HepG2 (cell line): ENCODE measurements around the gene CCT7. TPM values are rescaled to one million over a fixed set of nuclear protein-coding genes. Genes with fewer than 3 reads are reported as not detected.
A peak's percentile ranks its signal among the peaks of the same experiment; 100 is the strongest.

Experiments
- ATAC-seq: fragments of 200-7000 bp; cut with Tn5 transposase; 3 replicates; pipeline ENCODE4 v1.9.1; 2020; ENCODE audit warnings: mild to moderate bottlenecking, moderate library complexity
- BruUV-seq: library from RNA; stranded (reverse); fragments of 400-500 nt; replicated peaks from 2 replicates; lab custom pipeline; 2021; lab: Mats Ljungman, UMichigan
- CTCF ChIA-PET: fragments of 300-600 bp; formaldehyde crosslinking; extraction: SDS; loops from one replicate; lab custom pipeline; 2021; ENCODE audit warnings: low total read pairs, inconsistent platforms, low intra/inter-chr PET ratio; lab: Yijun Ruan, JAX
- POLR2A ChIA-PET: fragments of 350-600 bp; sonication (Branson Sonifier 250); formaldehyde crosslinking; loops from one replicate; lab custom pipeline; 2020; ENCODE audit warnings: antibody characterized with exemption, inconsistent platforms; lab: Yijun Ruan, JAX
- DNase-seq: peaks from one replicate; pipeline ENCODE4 v3.0.0-alpha.2; 2015; ENCODE audit warnings: low spot score
- FAIRE-seq: peaks from 3 replicates; lab custom pipeline; 2011; peaks lifted over from hg19 to GRCh38; lab: Jason Lieb, UNC
- H2AFZ ChIP-seq: one replicate; pipeline ENCODE4 v1.6.1; 2011; ENCODE audit warnings: low read length, inconsistent platforms
- H3K27ac ChIP-seq: fragments of 300-600 bp; 3 replicates; pipeline ENCODE4 v1.8.0; 2011; ENCODE audit warnings: mixed run types, mild to moderate bottlenecking, mixed read lengths, low read length, inconsistent platforms; ENCODE audit not compliant: insufficient read depth; ENCODE audit errors: extremely low read length
- H3K27me3 ChIP-seq, 2 experiments: fragments of 200-600 bp in 1 of 2; 2 replicates in 1 of 2; 3 replicates in 1 of 2; pipeline versions ENCODE4 v1.6.0 to v1.8.0; 2011; ENCODE audit warnings: low read length in 2 of 2, mild to moderate bottlenecking in 2 of 2, moderate library complexity in 2 of 2, inconsistent platforms in 1 of 2; ENCODE audit not compliant: insufficient read depth in 2 of 2, control insufficient read depth in 1 of 2
- H3K36me3 ChIP-seq, 2 experiments: fragments of 200-600 bp in 1 of 2; replicated peaks in 1 of 2; 2 replicates in 1 of 2; 3 replicates in 1 of 2; pipeline versions ENCODE4 v1.5.1 to v1.8.0; 2011; ENCODE audit warnings: low read length in 2 of 2, inconsistent platforms in 1 of 2; ENCODE audit not compliant: insufficient read depth in 2 of 2, control insufficient read depth in 1 of 2
- H3K4me1 ChIP-seq: 2 replicates; pipeline ENCODE4 v1.5.1; 2012; ENCODE audit warnings: low read length, inconsistent platforms; ENCODE audit not compliant: insufficient read depth
- H3K4me2 ChIP-seq: 2 replicates; pipeline ENCODE4 v1.6.0; 2011; ENCODE audit warnings: low read depth, low read length, inconsistent platforms
- H3K4me3 ChIP-seq, 3 experiments: fragments of 200-600 bp in 1 of 3; sonication (generic), shearing (Covaris generic) in 1 of 3; replicated peaks in 1 of 3; 2 replicates each; pipeline ENCODE4 v1.5.1; 2011 to 2016; ENCODE audit warnings: low read length in 3 of 3, inconsistent platforms in 2 of 3, low read depth in 2 of 3, mild to moderate bottlenecking in 2 of 3, control low read depth in 1 of 3, mixed read lengths in 1 of 3; ENCODE audit not compliant: insufficient read depth in 1 of 3
- H3K79me2 ChIP-seq: one replicate; pipeline ENCODE4 v1.6.1; 2011; ENCODE audit warnings: low read length, inconsistent platforms; ENCODE audit not compliant: insufficient read depth
- H3K9ac ChIP-seq: 2 replicates; pipeline ENCODE4 v1.6.0; 2011; ENCODE audit warnings: mild to moderate bottlenecking, low read depth, low read length, inconsistent platforms; ENCODE audit not compliant: insufficient read depth
- H3K9me3 ChIP-seq: 2 replicates; pipeline ENCODE4 v1.5.1; 2012; ENCODE audit warnings: mild to moderate bottlenecking, low read length
- H4K20me1 ChIP-seq: 2 replicates; pipeline ENCODE4 v1.6.0; 2011; ENCODE audit warnings: inconsistent platforms, mild to moderate bottlenecking, low read length, moderate library complexity; ENCODE audit not compliant: insufficient read depth
- AKAP8 ChIP-seq: sonication (generic); formaldehyde crosslinking; IDR thresholded peaks from 2 replicates; pipeline ENCODE4 v1.5.1; 2020; ENCODE audit warnings: mild to moderate bottlenecking, missing genetic modification reagents
- WGBS: methylation state at CpG from one replicate; pipeline ENCODE4 v1.1.6; 2017; ENCODE audit warnings: low lambda C conversion rate; 5-methylcytosine and 5-hydroxymethylcytosine counted together
- in situ Hi-C: cut with HindIII; loops from 2 replicates; pipeline ENCODE4 v1.10.0; 2017; ENCODE audit warnings: low pct_unique_long_range_greater_than_20kb; ENCODE audit not compliant: extremely low pct_ligation_motif_present
- intact Hi-C: fragments of 100-400 bp; cut with micrococcal nuclease; formaldehyde crosslinking; loops from one replicate; pipeline ENCODE4 v1.10.0; 2022; ENCODE audit not compliant: unreplicated experiment
- polyA plus RNA-seq, 8 experiments: library from polyadenylated mRNA; depleted of rRNA in 3 of 8; stranded (reverse) in 7 of 8; unstranded in 1 of 8; fragments of >200 nt; fragmentation: Illumina TruSeq in 4 of 8; extraction: Trizol in 4 of 8; gene quantifications; 2 replicates each; pipeline versions ENCODE4 v1.2.1 to v1.2.3, GENCODE V29; 2011 to 2016; ENCODE audit warnings: low read depth in 4 of 8, missing spikeins in 1 of 8, mixed read lengths in 1 of 8; ENCODE audit not compliant: insufficient read depth in 1 of 8
- total RNA-seq, 5 experiments: library from RNA; depleted of rRNA; stranded (reverse); fragments of >200 nt; fragmentation: Illumina TruSeq; extraction: Trizol; gene quantifications; 2 replicates each; pipeline ENCODE4 v1.2.3, GENCODE V29; 2016; ENCODE audit warnings: low read depth in 1 of 5
- TF ChIP-seq, protein P1 (sequence below), 2 experiments: sonication (generic) in 1 of 2; formaldehyde crosslinking in 1 of 2; IDR thresholded peaks; 2 replicates each; pipeline versions ENCODE4 v1.6.1 to v1.9.0; 2014 to 2022; ENCODE audit warnings: antibody characterized with exemption in 1 of 2, borderline replicate concordance in 1 of 2, inconsistent platforms in 1 of 2, low read depth in 1 of 2, missing genetic modification reagents in 1 of 2

The CCT7 gene
- total and polyA plus RNA-seq, 2 of the 13 experiments (the other 11 are each of a cell fraction or from before 2014, with no cell fraction given), result 347 to 517 TPM

DNA sequence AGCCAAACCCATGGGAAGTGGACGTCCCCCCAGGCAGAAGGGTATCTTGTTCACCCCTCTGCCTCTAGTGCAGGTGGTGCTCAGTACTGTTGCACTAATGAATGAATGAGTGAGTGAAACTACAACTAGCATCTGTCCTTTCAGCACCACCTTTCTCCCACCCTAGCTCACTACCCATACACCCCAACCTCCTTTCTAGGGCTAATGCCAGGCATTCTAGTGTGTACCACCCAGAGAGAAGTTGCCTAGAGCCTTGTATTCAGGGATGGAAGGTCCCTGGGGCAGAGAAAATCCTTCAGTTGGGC lies 22.5 kb downstream of the CCT7 start:
- no peak for FAIRE-seq

More for the DNA sequence above, 22.5 kb downstream of the CCT7 start:
- no CpG with 5 or more reads among the region's 1 CpG for WGBS
- intact Hi-C loops, result no loop called here
- Histone ChIP-seq H3K4me1 (peaks cover 18% of the 10 kb centered on the region), H4K20me1 (no peaks in the 10 kb centered on the region), H3K27me3 (no peaks in the 10 kb centered on the region), H3K9ac (no peak overlapping the region), H3K4me3 (no peak overlapping the region), H2AFZ (no peak overlapping the region), H3K79me2 (no peaks in the 10 kb centered on the region), H3K36me3 (peaks cover 12 to 36% of the 10 kb centered on the region in 2 experiments), H3K9me3 (no peaks in the 10 kb centered on the region), H3K4me2 (no peak overlapping the region), H3K27ac (no peak overlapping the region)
- POLR2A ChIA-PET, result interaction anchor here (0.6 to 1.6 kb wide), 4 partner anchors 9 to 31 kb away, joined by 3 to 8 read pairs (median 4); partner anchors contain the start of genes CCT7 and PRADC1
- DNase-seq (no peak), ATAC-seq (peak; percentile 10; the same call in 2 of the 3 replicates)
- TF ChIP-seq AKAP8 (CRISPR knock-in tag), result 0 out of 2 replicates have a peak, but pooled peaks have one; percentile 68
- TF ChIP-seq, protein P1, sequence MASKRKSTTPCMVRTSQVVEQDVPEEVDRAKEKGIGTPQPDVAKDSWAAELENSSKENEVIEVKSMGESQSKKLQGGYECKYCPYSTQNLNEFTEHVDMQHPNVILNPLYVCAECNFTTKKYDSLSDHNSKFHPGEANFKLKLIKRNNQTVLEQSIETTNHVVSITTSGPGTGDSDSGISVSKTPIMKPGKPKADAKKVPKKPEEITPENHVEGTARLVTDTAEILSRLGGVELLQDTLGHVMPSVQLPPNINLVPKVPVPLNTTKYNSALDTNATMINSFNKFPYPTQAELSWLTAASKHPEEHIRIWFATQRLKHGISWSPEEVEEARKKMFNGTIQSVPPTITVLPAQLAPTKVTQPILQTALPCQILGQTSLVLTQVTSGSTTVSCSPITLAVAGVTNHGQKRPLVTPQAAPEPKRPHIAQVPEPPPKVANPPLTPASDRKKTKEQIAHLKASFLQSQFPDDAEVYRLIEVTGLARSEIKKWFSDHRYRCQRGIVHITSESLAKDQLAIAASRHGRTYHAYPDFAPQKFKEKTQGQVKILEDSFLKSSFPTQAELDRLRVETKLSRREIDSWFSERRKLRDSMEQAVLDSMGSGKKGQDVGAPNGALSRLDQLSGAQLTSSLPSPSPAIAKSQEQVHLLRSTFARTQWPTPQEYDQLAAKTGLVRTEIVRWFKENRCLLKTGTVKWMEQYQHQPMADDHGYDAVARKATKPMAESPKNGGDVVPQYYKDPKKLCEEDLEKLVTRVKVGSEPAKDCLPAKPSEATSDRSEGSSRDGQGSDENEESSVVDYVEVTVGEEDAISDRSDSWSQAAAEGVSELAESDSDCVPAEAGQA (IDR thresholded peaks at IDR 0.05; ENCODE audit: low read depth), result no peak
- TF ChIP-seq, protein P1 (CRISPR knock-in tag; IDR thresholded peaks at IDR 0.05; ENCODE audit: borderline replicate concordance), result no peak
- CTCF ChIA-PET, result no interaction called here
- BruUV-seq, result no TSS peak
- in situ Hi-C loops, result no loop called here
